A549 treated with dexamethasone at 1 μM for 4 hours (cell line): ENCODE measurements around the gene FMR1NB. TPM values are rescaled to one million over a fixed set of nuclear protein-coding genes. Genes with fewer than 3 reads are reported as not detected.

Experiments
- total RNA-seq: library from RNA; stranded (reverse); fragments of 200-300 nt; extraction: Qiagen RNA extraction; gene quantifications from 5 replicates; pipeline ENCODE4 v1.2.3, GENCODE V29; 2022

FMR1NB gene, protein sequence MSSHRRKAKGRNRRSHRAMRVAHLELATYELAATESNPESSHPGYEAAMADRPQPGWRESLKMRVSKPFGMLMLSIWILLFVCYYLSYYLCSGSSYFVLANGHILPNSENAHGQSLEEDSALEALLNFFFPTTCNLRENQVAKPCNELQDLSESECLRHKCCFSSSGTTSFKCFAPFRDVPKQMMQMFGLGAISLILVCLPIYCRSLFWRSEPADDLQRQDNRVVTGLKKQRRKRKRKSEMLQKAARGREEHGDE
- total RNA-seq, result not detected in 5 replicates

DNA sequence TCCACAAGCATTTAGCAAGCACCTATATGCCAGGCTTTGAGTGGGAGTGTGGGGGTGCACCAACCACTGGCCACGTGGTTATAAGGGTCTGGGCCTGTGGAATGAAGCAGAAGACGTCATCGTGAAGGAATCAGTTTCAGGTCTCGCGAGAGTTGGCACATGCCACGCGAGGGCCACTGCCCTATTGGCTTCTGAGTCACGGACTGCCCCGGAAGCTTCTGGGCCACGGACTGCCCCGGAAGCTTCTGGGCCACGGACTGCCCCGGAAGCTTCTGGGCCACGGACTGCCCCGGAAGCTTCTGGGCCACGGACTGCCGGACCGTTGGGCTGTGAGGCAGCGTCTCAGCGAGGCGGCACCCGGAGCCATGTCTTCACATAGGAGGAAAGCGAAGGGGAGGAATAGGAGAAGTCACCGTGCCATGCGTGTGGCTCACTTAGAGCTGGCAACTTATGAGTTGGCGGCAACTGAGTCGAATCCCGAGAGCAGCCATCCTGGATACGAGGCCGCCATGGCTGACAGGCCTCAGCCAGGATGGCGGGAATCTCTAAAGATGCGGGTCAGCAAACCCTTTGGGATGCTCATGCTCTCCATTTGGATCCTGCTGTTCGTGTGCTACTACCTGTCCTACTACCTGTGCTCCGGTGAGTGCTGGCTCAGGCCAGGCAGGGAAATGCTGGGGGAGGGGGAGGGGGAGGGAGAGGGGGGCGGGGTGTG lies at the start of gene FMR1NB:
Gene FMR1NB (plus strand): TSS at position 300 of the 715 bp plus-strand sequence. CDS start 66 bp downstream, at position 366.

Other genes starting within 250 kb of the FMR1NB start
- 18.3 to 25.8 TPM (median 22.0 TPM) in 5 replicates for gene FMR1, start 69.4 kb upstream of the FMR1NB start, total RNA-seq